Stimulated activated CD4-positive, alpha-beta T cell treated with anti-CD3 and anti-CD28 coated beads, TNF-alpha, amount 100 ng/mL, for 4 hours (primary cell): ENCODE data around the gene RLN3.
A peak's percentile ranks its signal among the peaks of the same experiment; 100 is the strongest.
"Not testable (repeated sequence)": the region's sequence is repeated elsewhere in the genome, so short reads cannot be mapped to it uniquely, and the experiment has no call there.

Experiments used
- DNase-seq, 3 experiments: peaks; one replicate each; pipeline ENCODE4 v3.0.0-alpha.2; 2020; ENCODE audit warnings: low read depth in 3 of 3

The RLN3 gene

DNA sequence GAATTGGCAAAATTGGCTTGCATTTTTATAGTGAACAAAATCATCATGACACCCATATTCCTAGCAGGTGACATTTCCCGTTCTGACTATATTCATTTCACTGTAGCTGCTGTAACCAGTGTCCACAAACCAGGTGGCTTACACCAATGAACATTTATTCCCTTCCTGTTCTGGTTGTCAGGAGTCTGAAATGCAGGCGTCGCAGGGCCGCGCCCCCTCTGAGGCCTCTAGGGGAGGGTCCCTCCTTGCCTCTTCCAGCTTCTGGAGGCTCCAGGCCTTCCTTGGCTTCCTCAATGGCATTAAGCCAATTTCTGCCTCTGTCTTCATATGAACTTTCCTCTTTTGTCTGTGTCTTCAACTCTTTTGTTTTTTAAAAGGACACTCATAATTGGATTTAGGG, 6.5 kb upstream of the RLN3 start:
- DNase-seq = no peak

DNA sequence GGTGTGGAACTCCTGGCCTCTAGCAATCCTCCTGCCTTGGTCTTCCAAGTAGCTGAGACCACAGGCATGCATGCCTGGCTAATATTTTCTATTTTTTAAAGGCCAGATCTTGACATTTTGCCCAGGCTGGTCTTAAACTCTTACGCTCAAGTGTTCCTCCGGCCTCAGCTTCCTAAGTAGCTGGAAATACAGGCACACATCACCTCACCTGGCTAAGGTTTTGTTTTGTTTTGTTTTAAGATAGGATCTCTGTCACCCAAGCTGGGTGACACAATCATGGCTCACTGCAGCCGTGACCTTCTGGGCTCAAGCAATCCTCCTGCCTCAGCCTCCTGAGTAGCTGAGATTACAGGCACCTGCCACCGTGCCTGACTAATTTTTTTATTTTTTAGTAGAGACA, 5.5 kb upstream of the RLN3 start:
- DNase-seq = no peak

DNA sequence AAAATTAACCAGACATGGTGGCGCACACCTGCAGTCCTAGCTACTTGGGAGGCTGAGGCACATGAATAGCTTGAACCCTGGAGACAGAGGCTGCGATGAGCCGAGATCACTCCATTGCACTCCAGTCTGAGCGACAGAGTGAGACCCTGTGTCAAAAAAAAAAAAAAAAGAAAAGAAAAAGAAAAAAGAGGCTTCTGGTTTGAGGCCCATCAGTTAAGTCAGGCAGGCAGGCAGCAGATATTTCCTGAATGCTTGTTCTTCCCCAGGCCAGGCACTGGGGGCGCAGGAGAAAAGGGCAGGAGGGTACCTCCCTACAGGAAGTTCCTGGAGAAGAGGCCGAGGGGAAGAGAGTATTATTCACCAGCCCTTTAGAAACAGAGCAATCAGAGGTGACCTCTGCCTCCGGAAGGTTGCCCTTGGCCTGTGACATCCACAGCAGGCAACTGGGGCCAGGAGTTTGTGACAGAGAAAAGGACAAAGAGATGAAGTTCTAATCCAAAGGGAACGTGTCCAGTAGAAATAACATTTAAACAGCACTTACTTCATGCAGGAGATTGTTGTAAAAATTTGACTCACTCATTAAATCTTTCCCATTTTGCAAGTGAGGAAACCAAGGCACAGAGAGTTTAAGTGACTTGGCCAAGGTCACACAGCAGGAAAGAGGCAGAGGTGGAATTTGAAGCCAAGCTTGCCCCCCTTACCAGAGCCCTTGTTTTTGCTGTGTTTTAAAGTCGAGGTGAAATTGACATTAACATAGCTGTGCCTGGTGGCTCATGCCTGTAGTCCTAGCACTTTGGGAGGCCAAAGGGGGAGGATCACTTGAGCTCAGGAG, 4.3 kb upstream of the RLN3 start:
- no peak for DNase-seq

DNA sequence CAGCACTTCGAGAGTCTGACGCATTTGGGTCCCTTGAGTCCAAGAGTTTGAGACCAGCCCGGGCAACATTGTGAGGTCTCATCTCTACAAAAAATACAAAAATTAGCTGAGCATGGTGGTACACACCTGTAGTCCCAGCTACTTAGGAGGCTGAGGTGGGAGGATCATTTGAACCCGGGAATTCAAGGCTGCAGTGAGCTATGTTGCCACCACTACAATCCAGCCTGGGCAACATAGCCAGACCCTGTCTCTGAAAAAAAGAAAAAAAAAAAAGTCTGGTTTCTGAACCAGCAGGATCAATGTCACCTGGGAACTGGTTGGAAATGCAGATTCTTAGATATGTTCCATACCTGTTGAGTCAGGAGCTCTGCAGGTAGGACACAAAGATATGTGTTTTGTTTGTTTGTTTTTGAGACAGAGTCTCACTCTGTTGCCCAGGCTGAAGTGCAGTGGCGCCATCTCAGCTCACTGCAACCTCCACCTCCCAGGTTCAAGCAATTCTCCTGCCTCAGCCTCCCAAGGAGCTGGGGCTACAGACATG, 1.2 kb upstream of the RLN3 start:
- not testable (repeated sequence) for DNase-seq

DNA sequence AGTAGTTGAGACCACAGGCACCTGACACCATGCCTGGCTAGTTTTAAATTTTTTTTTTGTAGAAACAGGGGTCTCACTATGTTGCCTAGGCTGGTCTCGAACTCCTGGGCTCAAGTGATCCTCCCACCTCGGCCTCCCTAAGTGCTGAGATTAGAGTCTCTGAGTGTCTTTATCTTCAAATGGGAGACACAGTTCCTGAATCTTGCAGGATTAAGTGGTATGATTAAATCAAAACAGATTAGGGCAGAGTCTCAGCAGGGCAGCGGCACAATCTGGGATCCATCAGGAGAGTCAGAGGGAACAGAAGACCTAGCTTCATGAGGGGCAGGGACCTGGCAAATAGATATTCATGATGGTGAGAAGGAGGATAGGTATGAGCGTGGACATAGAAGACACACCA, 953 bp downstream of the RLN3 start:
- no peak for DNase-seq

DNA sequence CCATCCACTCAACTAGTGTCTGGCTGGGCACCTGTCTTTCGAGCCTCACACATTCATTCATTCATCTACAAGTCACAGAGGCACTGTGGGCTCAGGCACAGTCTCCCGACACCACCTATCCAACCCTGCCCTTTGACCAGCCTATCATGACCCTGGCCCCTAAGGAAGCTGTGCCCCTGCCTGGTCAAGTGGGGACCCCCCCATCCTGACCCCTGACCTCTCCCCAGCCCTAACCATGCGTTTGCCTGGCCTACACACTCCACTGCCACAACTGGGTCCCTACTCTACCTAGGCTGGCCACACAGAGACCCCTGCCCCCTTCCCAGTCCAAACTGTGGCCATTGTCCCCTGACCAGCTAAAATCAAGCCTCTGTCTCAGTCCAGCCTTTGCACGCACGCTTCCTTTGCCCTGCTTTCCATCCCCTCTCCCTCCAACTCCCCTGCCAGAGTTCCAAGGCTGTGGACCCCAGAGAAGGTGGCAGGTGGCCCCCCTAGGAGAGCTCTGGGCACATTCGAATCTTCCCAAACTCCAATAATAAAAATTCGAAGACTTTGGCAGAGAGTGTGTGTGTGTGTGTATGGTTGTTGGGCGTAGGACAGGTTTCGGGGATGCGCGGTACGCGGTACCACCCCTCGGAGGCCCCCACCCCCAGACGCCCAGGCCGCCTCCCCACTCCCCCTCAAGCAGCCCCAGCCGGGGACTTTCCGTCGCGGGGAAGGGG, 3.2 kb downstream of the RLN3 start:
- peak in 1 of 3 experiments; percentile 82 for DNase-seq

DNA sequence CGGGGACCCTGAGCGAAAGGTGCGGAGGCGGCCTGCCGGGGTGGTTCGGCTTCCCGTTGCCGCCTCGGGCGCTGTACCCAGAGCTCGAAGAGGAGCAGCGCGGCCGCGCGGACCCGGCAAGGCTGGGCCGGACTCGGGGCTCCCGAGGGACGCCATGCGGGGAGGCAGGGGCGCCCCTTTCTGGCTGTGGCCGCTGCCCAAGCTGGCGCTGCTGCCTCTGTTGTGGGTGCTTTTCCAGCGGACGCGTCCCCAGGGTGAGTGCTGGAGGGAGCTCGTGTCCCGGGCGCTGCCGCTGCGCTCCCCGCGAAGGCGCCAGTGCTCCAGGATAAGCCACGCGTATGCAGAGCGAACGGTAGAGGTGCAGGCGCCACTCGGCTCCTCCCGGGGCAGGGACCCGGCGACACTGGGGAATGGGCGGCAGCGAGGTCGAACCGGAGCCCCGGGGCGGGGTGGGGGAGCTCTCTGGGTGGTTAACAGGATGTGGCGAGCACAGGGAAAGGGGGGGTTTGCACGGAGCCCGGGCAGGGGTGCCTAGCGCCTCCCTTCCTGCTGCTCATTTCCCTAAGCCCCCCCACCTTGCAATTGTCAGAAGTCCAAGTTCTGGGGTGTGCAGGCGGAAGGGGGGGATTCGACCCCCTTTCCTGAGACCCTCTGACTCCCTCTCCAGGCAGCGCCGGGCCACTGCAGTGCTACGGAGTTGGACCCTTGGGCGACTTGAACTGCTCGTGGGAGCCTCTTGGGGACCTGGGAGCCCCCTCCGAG, 4.0 kb downstream of the RLN3 start, which contains the start of gene IL27RA:
Gene IL27RA, plus strand, starts transcription at position 44 of the 762 bp plus-strand sequence. Its CDS starts 111 bp downstream, at position 155.
- peak; percentile 61 to 86 (median 70) for DNase-seq

DNA sequence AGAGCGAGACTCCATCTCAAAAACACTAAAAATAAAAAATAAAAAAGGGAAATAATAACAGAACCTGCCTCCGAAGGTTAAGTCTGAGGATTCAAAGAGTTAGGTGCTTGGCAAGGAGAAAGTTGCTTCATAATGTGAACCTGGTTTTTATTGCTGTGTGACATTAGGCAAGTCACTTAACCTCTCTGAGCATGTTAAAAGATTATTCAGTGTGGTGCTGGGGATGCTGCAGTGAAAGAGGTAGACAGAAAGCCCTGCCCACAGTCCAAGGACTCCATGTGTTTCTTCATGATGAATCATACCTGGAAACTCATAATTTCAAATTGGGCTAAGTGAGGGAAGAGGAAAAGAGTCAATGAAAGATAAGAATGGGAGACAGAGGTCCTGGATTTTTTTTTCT, 6.0 kb downstream of the RLN3 start:
- DNase-seq = no peak

DNA sequence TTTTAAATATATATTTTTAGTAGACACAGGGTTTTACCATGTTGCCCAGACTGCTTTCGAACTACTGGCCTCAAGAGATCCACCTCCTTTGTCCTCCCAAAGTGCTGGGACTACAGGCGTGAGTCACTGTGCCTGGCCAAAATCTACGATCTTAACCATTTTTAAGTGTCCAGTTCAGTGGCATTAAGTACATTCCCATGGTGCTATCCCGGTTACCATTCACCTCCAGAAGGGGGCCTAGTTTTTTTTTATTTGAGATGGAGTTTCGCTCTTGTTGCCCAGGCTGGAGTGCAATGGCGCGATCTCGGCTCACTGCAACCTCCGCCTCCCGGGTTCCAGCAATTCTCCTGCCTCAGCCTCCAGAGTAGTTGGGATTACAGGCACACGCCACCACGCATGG, 7.2 kb downstream of the RLN3 start:
- not testable (repeated sequence) for DNase-seq

DNA sequence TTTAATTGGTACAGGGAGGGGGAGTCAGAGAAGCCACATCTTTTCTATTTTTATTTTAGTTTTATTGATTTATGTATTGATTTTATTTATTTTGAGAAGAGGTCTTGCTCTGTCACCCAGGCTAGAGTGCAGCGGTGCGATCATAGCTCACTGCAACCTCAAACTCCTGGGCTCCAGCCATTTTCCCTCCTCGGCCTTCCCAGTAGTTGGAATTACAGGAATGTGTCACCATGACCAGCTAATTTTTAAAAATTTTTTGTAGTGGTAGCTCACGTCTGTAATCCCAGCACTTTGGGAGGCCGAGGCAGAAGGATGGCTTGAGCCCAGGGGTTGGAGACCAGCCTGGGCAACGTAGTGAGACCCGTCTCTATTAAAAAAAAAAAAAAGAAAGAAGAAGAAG, 7.8 kb downstream of the RLN3 start:
- DNase-seq = no peak

DNA sequence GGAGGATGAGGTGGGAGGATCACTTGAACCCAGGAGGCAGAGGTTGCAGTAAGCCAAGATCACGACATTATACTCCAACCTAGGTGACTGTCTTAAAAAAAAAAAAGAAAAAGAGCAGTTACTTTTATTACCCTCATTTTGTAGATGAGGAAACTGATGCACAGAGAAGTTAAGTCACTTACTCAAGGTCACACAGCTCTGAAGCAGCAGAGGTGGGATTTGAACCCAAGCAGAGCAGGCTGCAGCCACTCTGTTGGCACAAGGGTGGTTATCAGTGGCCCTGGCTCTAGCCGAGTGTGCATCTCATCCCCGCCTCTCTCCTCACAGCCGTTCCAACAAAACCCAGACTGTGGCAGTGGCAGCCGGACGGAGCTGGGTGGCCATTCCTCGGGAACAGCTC, 11.2 kb downstream of the RLN3 start:
- no peak for DNase-seq

DNA sequence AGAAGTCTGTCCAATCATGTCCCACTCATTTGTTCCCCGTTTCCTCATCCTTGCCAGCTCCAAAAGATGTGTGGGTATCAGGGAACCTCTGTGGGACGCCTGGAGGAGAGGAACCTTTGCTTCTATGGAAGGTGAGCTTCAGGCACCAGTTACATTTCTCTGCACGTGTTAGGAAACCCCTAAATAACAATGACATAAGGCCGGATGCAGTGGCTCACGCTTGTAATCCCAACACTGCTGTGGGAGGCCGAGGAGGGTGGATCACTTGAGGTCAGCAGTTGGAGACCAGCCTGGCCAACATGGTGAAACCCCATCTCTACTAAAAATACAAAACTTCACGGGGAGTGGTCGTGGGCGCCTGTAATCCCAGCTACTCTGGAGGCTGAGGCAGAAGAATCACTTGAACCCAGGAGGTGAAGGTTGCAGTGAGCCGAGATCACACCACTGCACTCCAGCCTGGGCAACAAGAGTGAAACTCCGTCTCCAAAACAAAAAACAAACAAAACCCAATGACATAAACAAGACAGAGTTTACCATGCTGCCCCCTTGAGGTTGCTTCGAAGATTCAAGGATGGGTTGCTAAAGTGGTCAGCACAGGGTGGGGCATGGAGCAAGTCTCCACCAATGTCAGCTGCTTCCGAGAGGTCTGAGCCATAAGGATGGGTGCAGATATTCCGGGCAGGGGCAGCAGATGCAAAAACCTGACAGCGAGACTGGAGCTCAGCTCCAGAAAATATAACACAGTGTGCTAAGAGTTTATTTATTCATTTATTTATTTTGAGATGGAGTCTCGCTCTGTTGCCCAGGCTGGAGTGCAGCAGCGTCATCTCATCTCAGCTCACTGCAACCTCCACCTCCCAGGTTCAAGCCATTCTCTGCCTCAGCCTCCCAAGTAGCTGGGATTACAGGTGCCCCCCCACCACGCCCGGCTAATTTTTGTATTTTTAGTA, 15.0 kb downstream of the RLN3 start:
- DNase-seq = not testable (repeated sequence)

DNA sequence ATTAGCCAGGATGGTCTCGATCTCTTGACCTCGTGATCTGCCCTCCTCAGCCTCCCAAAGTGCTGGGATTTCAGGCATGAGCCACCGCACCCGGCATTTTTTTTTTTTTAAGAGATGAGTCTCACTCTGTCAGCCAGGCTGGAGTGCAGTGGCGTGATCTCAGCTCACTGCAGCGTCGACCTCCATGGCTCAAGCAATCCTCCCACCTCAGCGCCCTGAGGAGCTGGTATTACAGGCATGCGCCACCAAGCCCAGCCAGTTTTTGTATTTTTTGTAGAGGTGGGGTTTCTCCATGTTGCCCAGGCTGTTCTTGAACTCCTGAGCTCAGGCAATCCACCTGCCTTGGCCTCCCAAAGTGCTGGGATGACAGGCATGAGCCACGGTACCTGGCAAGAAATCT, 19.9 kb downstream of the RLN3 start:
- not testable (repeated sequence) for DNase-seq

DNA sequence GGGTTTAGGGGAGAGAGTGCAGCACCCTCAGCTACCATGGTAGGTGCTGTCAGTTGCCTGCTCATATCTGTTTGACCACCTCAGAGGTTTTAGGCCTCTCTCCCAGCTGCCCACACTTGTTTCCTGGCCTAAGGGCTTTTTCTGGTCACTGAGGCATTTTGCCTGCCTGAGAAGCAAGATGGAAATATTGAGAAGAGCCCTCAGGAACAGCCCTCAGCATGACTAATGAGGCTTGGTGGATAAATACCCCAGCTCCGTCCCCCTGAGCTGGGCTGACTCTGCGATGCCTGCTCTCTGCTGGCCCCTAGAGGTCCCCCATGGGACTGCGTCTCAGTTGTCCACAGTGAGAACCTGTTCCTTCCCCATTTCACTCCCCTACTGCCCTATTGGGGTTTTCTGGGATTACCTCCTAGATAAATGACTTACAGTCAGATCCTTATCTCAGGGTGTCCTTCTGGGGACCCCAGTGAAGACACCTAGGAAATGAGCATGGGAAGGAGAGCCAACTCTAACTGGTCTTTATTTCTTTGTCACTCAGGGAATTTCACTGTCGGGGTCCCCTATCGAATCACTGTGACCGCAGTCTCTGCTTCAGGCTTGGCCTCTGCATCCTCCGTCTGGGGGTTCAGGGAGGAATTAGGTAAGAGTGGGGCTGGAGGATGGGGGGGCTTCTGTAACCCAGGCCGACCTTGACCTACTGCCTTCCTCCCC, 20.6 kb downstream of the RLN3 start:
- DNase-seq = peak; percentile 61 to 64 (median 62)

DNA sequence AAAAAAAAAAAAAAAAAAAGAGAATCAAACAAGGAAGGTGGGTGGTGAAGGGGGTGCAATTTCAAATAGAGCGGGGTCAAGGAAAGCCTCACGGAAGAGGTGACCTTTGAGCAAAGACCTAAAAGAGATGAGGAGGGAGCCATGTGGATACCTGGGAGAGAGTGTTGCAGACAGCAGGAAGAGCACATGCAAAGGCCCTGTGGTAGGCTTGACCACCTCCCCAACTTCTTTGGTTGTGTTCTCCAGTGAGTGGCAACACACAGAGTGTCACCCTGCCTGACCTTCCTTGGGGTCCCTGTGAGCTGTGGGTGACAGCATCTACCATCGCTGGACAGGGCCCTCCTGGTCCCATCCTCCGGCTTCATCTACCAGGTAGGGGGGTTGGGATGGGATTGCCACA, 22.6 kb downstream of the RLN3 start:
- no peak for DNase-seq

DNA sequence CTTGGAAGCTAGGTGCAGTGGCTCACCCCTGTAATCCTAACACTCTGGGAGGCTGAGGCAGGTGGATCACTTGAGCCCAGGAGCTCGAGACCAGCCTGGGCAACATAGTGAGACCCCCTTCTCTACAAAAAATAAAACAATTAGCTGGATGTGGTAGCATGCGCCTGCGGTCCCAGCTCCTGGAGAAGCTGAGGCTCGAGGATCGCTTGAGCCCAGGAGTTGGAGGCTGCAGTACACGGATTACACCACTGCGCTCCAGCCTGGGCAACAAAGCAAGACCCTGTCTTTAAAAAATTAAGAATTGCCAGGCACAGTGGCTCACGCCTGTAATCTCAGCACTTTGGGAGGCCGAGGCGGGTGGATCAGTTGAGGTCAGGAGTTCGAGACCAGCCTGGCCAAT, 23.0 kb downstream of the RLN3 start:
- not testable (repeated sequence) for DNase-seq

DNA sequence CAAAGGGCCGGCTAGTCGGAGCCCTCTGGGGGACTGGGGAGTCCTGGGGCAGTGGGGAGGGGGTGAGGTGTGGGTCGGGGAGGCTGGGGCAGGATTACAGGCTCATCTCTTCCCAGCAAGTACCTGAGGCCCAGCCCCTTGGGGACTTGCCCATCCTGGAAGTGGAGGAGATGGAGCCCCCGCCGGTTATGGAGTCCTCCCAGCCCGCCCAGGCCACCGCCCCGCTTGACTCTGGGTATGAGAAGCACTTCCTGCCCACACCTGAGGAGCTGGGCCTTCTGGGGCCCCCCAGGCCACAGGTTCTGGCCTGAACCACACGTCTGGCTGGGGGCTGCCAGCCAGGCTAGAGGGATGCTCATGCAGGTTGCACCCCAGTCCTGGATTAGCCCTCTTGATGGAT, 24.0 kb downstream of the RLN3 start:
- no peak for DNase-seq

DNA sequence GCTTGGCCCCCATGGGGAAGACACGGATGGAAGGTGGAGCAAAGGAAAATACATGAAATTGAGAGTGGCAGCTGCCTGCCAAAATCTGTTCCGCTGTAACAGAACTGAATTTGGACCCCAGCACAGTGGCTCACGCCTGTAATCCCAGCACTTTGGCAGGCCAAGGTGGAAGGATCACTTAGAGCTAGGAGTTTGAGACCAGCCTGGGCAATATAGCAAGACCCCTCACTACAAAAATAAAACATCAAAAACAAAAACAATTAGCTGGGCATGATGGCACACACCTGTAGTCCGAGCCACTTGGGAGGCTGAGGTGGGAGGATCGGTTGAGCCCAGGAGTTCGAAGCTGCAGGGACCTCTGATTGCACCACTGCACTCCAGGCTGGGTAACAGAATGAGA, 24.5 kb downstream of the RLN3 start:
- no peak for DNase-seq

DNA sequence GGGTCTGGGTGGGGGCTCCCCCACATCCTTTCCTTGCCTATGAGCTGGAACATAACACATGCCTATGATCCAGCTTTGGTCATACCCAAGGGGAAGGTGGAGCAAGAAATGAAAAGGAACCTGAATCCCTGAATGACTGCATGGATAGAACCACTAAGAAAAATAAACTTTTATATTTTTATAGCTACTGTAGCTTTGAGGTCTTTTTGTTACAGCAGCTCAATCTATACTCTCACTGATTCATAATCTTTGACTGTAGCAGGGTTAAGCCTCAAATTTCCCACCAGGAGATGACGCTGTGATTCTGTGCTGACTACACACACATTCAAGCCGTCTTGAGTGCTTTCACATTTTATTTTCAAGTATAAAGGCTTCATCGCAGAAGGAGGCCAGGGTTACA, 25.1 kb downstream of the RLN3 start:
- DNase-seq = no peak

DNA sequence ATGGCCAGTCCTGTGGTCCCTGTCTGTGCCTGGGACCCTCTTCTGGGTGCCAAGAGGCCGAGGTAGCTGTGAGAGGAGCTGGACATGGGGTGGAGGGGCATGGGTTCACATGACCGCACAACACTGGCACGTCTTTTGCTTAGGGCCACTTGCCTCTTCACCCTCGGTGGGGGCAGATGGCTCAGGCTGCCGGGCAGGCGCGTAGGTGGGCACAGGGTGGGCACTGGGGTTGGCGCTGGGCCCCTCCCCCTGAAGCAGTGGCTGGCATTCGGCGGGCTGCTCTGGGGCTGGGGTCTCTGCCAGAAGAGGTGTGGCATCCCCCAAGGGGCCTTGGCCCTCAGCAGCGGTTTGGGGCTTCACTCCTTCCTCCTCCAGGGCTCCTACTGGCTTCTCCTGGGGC, 25.6 kb downstream of the RLN3 start:
- no peak for DNase-seq
